ENCODE results near the gene ARL16.

- TF ChIP-seq SP1 (IDR thresholded peaks at IDR 0.05) (no peak), ELF4 (IDR thresholded peaks at IDR 0.05) (no peak), L3MBTL2 (conservative IDR thresholded peaks at IDR 0.05) (no peak)
Observed at GRCh38 chr17:81635973-81636504, 47.6 kb downstream of the ARL16 start.

Measured in HEK293T (cell line).